ENCODE results near the gene CAST.

Gene CAST

GRCh38 chr5:96624596-96624995 is 37.6 kb upstream of the CAST start:
- TF ChIP-seq CTCF (IDR thresholded peaks at IDR 0.05; ENCODE audit: low read depth, low read length) = no peak
- H3K4me1 ChIP-seq = peaks cover 3% of the 10 kb centered on the region; the same call in 1 of the 2 replicates
- DNase-seq = no peak
- H3K9me3 ChIP-seq = no peaks in the 10 kb centered on the region
- no peaks in the 10 kb centered on the region for H3K27me3 ChIP-seq
- H3K4me3 ChIP-seq (ENCODE audit: low read depth, low read length) = no peak overlapping the region
- no peaks in the 10 kb centered on the region for H3K36me3 ChIP-seq

GRCh38 chr5:96625365-96625764 is 36.8 kb upstream of the CAST start:
- no peaks in the 10 kb centered on the region for H3K27me3 ChIP-seq
- 0 out of 2 replicates have a peak, but pooled peaks cover 3% of the 10 kb centered on the region for H3K9me3 ChIP-seq
- no peak overlapping the region for H3K4me3 ChIP-seq (ENCODE audit: low read depth, low read length)
- DNase-seq = no peak
- TF ChIP-seq CTCF (IDR thresholded peaks at IDR 0.05; ENCODE audit: low read depth, low read length) = no peak
- peaks cover 3% of the 10 kb centered on the region; the same call in 1 of the 2 replicates for H3K4me1 ChIP-seq
- H3K36me3 ChIP-seq = no peaks in the 10 kb centered on the region

GRCh38 chr5:96626956-96627355 is 35.2 kb upstream of the CAST start:
- TF ChIP-seq CTCF (IDR thresholded peaks at IDR 0.05; ENCODE audit: low read depth, low read length) = no peak
- peaks cover 3% of the 10 kb centered on the region; the same call in 1 of the 2 replicates for H3K4me1 ChIP-seq
- no peaks in the 10 kb centered on the region for H3K36me3 ChIP-seq
- H3K27me3 ChIP-seq = no peaks in the 10 kb centered on the region
- 0 out of 2 replicates have a peak, but pooled peaks cover 3% of the 10 kb centered on the region for H3K9me3 ChIP-seq
- no peak overlapping the region for H3K4me3 ChIP-seq (ENCODE audit: low read depth, low read length)
- no peak for DNase-seq

- H3K4me1 ChIP-seq = peaks cover 3% of the 10 kb centered on the region; the same call in 1 of the 2 replicates
Measured at GRCh38 chr5:96627792-96628398, 34.3 kb upstream of the CAST start.

GRCh38 chr5:96628406-96628805 is 33.8 kb upstream of the CAST start:
- peaks cover 3% of the 10 kb centered on the region; the same call in 1 of the 2 replicates for H3K4me1 ChIP-seq

More at GRCh38 chr5:96627792-96628398, 34.3 kb upstream of the CAST start:
- Histone ChIP-seq H3K9me3 (0 out of 2 replicates have a peak, but pooled peaks cover 3% of the 10 kb centered on the region), H3K36me3 (no peaks in the 10 kb centered on the region), H3K27me3 (no peaks in the 10 kb centered on the region), H3K4me3 (ENCODE audit: low read depth, low read length) (no peak overlapping the region)
- DNase-seq = no peak
- TF ChIP-seq CTCF (IDR thresholded peaks at IDR 0.05; ENCODE audit: low read depth, low read length) = no peak

More at GRCh38 chr5:96628406-96628805, 33.8 kb upstream of the CAST start:
- Histone ChIP-seq H3K9me3 (0 out of 2 replicates have a peak, but pooled peaks cover 3% of the 10 kb centered on the region), H3K36me3 (no peaks in the 10 kb centered on the region), H3K27me3 (no peaks in the 10 kb centered on the region), H3K4me3 (ENCODE audit: low read depth, low read length) (no peak overlapping the region)
- no peak for DNase-seq
- no peak for TF ChIP-seq CTCF (IDR thresholded peaks at IDR 0.05; ENCODE audit: low read depth, low read length)

Data from BE2C (cell line).